Right lung (tissue), 5 donors: Measurements from ENCODE around the gene SCT. TPM values are rescaled to one million over a fixed set of nuclear protein-coding genes. Genes with fewer than 3 reads are reported as not detected.
A peak's percentile ranks its signal among the peaks of the same experiment; 100 is the strongest.

ENCODE experiments used
- DNase-seq, 2 donors: peaks; one replicate each; pipeline ENCODE4 v3.0.0-alpha.2; 2013
- polyA plus RNA-seq, 5 donors: library from polyadenylated mRNA; unstranded; fragments of 120-200 nt; gene quantifications; one replicate each; pipeline versions ENCODE4 v1.2.1 to v1.2.3, GENCODE V29; 2013; ENCODE audit warnings: inconsistent platforms in 1 of 5, low replicate concordance in 1 of 5; ENCODE audit not compliant: insufficient read length in 5 of 5, insufficient read depth in 1 of 5

The SCT gene
- polyA plus RNA-seq, 5 donors = 1.2 to 14.9 (median 1.7) TPM

DNA sequence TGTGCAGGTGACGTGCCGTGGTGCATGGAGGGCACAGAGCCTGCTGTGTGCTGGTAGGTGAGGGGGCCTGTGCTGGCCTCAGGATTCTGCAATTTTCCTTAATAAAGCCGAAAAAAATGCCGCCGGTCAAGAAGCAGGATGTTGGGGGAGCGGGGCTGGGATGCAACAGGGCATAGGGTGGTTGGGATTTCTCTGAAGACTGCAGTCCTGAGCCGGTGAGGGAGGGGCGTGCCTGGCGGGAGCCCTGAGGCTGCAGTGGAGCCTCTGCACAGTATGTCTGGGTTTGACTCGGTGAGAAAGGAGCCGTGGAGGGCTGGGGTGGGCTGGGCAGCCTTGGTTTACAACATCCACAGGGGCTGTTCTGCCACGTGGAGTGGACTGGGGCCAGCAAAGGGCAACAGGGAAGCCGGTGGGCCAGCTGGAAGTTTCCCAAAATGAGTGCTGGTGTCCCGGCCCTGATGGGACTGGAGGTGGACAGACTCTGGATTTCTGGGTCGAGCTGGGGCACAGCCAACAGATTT is 3.6 kb downstream of the SCT start:
- no peak for DNase-seq

DNA sequence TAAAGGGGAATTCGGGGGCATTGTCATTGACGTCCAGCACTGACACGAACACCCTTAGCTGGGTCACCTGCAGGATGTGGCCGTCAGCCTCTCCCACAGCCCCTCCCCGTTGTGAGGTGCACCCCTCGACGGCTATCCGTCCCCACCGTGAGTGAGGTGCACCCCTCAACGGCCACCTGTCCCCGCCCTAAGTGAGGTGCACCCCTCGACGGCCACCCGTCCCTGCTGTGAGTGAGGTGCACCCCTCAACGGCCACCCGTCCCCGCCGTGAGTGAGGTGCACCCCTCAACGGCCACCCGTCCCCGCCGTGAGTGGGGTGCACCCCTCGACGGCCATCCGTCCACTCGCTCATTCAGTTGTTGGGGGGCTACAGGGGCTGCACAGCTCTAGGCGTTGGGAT is 5.1 kb downstream of the SCT start:
- DNase-seq = no peak

DNA sequence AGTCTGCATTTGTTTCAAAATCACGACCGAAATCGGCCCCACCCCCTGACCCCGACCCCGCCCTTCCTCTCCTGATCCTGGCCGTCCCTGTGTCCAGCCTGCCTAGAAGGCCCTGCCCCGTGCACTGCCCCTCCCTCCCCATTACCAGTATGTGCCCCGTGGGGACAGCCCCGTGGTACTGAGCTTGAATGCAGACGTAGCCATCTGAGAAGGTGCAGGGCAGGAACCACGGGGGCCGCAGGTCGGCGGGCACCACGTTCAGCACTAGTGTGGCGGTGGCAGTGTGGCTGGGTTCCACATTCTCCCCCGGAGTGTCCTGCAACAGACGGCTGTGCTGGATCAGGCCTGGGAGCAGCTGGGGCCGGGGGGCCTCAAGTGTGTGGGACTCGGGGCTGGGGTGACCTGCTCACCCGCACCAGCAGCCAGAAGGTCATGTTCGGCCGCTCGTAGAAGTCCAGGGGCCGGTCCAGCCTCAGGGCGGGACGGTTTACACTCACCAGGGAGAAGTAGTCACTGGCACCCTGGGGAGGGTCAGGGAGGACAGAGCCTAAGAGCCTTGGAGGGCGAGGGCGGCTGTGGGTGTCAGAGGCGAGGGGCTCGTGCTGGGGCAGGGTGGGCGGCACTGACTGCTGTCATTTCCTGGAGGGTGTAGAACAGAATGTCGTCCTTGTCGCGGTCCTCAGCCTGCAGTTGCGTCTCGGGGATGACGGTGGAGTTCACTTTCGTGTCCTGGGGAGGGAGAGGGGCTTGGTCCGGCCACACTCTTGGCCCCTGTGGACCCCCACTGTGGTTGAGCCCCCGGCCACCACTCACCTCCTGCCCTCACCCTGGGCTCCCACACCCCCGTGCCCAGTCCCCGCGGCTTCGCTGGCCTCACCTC is 5.8 kb downstream of the SCT start:
- DNase-seq = no peak

DNA sequence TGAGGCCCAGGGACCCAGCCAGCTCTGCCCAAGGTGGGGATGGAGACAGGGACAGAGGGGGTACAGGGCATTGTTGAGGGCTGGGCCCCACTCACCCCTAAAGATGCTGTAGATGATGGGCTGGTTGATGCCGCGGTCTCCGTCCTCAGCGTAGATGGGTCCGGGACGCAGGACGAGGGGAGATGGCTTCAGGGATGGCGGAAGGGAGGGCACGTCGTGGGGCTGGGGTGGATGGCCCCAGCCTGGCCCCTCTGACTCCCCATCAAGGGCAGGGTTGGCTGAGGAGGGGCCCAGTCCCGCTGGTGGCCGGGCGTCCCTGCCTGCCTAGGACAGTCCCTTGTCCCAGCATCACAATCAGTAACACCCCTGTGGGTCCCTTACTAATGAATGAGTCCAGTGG is 6.8 kb downstream of the SCT start:
- DNase-seq = no peak

GRCh38 chr11:619628-620050 is 7.3 kb downstream of the SCT start:
- no peak for DNase-seq

- DNase-seq = no peak
Observed at GRCh38 chr11:618856-619627, 7.9 kb downstream of the SCT start.

GRCh38 chr11:617912-618682 is 8.9 kb downstream of the SCT start:
- DNase-seq = no peak

GRCh38 chr11:617199-617911 is 9.6 kb downstream of the SCT start:
- no peak for DNase-seq

DNA sequence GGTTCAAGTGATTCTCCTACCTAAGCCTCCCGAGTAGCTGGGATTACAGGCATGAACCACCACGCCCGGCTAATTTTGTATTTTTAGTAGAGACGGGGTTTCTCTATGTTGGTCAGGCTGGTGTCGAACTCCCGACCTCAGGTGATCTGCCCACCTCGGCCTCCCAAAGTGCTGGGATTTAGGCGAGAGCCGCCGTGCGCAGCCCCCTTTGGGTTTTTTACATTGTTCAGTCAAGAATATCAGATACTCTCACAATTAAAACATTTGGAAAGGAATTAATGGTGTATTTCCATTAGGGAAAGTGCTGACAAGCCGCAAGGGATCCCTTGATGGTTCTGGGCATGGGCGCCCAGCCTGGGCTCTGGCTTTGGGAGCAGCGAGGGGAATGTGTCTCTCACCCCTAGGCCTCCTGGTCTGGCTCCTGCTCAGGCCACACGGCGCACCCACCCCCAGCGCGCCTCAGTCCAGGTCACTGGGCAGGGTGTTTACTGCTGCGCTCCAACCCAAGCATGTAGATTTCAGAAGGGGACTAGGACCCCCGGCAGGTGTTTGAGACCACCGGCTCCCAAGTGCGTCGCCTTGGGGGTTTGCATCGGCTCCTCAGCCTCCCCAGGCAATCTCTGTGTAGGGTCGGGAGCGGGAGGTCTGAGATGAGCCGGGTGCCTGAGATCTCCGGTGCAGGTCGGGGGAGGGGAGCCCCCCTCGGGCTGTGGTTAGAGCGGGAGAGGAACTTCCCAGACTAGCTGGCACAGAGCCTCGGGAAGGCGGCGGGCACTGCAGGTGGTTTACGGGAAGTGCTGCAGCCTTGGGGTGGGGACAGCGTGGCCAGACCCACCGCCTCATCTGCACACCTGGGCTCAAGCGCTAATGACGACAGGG is 10.4 kb downstream of the SCT start:
- DNase-seq = no peak

DNA sequence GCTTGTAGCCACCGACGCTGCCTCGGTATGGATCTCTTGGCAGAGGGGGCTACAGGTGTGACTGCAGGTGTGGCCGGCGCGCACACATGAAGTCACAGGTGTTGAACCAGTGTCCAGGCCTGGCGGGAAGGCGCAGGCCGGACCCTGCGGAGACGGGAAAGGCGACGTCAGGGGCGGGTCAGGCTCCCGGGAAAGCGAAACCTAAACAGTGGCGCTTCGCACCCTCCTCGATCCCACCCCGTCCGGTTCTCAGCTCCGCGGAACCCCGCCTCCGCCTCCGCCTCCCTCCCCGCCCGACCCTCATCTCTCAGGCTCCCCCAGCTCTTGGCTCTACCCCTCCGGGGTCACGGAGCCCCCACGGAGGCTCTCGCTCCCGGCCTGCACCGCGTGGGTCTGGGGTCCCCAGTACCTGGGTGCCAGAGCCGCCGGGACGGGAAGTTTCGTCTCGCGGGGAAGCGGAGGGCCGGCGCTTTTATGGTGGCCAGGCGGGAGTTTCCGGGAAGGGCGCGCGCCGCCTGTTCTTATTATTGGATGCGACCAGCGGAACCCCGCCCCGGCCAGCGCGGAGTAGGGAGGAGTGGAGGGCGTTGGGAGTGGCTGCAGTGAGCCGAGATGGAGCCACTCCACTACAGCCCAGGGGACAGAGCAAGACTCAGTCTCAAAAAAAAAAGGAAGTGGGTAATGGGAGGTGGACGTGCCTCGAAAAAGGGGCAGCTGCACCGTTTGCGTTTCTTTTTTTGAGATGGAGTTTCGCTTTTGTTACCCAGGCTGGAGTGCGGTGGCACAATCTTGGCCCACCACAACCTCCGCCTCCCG is 11.3 kb downstream of the SCT start, which contains the start of gene IRF7:
TSS of gene IRF7 (minus strand) at position 447 of the 816 bp plus-strand sequence. CDS start 586 bp downstream, outside the sequence.
- peak; percentile 90 to 91 for DNase-seq

DNA sequence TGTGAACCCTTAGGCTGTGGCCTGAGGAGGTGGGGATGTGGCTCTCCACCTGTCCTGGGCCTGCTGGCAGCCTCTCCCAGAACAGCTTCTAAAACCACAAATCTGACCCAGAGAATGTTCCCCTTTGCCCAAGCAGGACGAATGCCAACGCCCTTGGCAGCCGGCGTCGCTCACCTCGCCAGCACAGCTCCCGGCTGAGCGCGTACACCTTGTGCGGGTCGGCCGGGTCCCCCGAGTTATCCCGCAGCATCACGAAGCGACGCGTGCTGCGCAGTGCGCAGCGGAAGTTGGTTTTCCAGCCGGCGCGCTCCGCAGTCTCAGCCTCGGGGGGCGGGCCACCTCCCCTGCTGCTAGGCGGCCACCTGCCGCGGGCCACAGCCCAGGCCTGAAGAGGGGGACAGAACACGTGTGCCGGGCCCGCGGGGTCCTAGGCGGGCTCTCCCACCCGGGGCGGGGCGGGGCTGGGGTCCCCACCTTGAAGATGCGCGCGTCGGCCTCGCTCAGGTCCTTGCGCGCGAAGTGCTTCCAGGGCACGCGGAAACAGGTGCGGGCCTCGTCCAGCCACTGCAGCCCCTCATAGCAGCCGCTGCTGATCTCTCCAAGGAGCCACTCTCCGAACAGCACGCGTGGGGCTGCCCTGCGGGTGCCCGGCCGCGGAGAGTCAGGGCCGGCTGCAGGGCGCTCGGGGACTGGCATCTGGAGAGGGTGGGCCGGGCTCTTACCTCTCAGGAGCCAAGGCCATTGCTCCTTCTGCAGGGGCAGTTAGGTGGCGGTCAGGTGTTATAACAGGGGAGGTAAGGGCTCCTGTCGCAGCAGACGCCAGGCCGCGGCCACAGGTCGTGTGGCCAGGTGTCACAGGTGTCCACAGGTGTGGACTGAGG is 12.1 kb downstream of the SCT start:
- DNase-seq = no peak

DNA sequence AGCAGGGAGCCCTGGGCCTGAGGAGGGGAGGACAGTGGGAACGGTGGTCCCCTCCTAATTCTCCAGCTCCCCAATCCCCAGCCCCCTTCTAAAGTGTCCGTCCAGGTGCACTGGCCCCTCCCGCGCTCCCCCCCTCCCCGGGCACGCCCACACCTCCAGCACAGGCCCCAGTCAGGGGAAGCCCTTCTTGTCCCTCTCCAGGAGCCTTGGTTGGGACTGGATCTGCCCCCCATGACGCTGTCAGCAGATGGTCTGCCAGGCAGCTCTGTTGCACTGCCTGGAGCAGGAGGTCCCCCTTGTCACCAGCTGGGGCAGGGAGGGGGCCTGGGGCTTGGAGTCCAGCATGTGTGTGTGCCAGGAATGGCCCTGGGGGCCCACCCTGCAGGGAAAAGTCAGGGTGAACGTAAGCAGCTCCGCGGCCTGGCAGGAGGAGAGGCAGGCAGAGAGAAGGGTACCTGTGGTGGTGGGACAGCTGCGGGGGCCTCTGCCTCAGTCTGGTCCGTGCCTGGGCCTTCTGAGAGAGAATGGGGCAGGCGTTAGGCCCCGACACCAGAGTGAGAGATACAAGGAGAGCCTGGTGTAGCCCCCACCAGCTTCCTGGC is 12.9 kb downstream of the SCT start:
- no peak for DNase-seq

GRCh38 chr11:613369-613968 is 13.5 kb downstream of the SCT start:
- DNase-seq = no peak

- DNase-seq = no peak
Observed at GRCh38 chr11:612961-613300, 14.1 kb downstream of the SCT start.

GRCh38 chr11:612201-612960 is 14.6 kb downstream of the SCT start:
- DNase-seq = no peak
